Fibroblast of skin of left biceps (primary cell): ENCODE measurements around the gene IL15RA.
"Not testable (repeated sequence)": the region's sequence is repeated elsewhere in the genome, so short reads cannot be mapped to it uniquely, and the experiment has no call there.

ENCODE experiments used
- DNase-seq, 2 experiments: peaks; one replicate each; pipeline ENCODE4 v3.0.0-alpha.2; 2013; ENCODE audit warnings: low read depth in 2 of 2

The IL15RA gene

DNA sequence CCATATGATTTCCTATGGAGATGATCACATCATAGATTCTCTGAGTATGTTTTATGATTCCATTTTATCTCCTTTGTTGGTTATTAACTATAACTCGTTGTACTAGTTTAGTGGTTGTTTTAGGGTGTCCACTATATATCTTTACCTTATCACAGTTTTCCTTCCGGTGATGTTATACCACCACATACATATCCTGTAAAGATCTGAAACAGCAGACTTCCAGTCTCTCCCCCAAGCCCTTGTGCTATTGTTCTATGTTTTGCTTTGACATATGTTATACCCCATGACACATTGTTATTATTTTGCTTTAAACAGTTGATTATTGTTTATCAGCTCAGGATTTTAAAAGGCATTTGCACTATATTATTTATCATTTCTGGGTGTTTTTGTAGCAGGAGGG lies 7.3 kb downstream of the IL15RA start:
- no peak for DNase-seq

DNA sequence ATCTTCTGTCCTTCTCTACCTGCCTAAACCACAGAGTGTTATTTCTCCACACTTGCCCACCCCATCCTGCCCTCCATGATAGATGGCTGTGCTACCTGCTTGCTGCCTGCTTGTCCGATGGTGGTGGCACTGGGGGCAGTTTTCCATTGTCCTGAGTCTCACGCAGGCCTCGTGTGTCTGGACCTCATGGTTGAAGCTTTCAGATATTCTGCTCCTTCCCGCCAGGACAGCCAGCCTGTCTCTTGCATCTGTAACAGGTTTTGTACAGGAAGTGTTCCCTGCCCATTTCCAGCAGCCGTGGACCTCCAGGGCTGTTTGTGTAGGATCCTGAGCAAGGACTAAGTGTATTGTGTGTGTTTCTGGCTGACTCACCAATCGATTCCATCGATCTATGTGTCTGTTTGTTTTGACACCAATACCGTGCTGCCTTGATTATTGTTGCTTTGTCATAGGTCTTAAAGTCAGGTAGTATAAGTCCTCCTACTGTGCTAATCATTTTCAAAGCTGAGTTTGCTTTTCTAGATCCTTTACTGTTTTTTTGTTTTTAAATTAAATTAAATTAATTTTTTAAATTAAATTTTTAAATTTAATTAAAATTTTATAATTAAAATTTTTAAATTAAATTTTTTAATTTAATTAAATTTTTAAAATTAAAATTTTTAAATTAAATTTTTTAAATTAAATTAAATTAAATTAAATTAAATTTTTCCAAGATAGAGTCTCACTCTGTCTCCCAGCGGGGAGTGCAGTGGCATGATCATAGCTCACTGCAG lies 8.5 kb downstream of the IL15RA start:
- DNase-seq, result no peak

DNA sequence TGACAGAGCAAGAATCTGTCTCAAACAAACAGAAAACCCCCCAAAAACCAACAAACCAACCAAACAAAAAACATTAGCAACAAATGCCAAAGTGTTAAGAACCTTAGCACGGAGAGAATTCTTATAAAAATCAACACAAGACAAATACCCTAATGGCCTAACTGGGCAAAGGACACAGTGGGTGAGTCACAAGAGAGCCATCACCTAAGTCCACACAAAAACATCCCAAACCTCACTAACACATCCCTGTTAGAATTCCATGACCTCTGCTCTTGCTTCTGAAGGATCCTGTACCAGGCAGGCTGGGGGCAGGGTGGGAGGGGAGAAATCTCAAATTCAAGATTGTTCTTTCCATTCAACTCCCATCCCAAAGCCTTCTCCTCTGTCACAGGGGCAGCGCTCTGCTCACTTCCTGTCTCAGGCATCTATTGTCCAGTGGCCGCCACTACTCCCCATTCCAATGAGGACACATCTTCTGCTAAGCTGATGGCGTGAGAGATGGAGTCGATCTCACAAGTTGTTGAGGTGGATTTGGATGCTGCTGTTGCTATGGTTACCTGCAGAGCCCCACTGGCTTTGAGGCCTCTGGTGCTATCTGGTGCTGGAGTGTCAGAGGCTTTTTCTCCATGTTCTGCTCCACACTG lies 9.2 kb downstream of the IL15RA start:
- no peak for DNase-seq

DNA sequence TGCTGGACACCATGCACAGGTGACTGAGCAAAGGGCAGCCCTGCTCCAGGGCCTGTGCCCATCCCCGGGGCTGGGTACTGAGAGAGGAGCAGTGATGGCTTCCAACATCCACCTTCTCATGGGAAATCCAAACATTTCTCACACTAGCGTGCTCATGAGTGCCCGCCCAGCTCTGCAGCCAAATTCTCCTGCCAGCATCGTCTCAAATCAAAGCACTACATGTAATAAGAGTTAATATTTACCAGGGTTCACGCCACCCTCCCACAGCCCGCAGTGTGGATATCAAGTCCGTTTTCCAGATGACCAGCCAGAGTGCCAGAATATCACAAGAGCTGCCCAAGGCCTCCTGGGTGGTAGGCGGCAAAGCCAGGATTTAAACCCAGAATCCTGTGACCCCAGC lies 12.1 kb downstream of the IL15RA start:
- DNase-seq, result no peak

DNA sequence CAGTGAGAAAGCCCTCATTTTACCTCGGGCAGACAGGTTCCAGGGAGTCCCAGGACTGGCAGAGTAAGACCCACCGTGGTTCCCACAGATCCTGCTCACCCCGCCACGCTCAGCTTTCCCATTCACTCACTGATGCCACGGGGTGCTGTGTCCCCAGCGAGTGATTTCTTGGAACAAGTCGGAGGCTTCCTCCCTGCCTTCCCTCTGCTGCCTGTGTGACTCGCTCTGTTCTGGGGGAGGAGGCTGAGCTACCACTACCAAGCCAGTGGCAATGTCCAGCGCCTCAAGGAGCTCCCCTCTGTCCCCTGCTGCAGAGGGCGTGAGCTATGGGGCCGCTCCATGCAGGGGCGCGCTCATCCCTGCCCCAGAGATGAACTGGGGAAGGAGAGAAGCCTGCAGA lies 12.6 kb downstream of the IL15RA start:
- no peak for DNase-seq

DNA sequence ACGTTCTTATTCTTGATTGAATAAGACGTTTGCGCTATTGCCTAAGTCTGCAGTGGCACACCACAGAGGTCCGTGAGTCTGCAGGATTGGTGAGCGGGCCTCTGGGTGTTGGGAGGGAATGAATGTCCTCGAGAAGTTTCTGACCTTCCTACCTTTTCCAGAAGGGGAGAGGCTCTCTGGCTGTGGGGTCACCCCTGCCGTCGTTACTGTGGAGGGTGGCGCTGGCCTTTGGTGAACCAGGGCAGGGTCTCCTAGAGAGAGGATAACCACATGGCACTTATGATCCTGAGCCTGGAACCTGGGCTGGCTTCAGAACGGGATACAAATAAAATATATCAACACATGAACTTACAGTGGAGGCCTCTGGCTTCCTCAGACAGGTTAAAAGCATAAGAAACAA lies 13.8 kb downstream of the IL15RA start:
- DNase-seq, result no peak

DNA sequence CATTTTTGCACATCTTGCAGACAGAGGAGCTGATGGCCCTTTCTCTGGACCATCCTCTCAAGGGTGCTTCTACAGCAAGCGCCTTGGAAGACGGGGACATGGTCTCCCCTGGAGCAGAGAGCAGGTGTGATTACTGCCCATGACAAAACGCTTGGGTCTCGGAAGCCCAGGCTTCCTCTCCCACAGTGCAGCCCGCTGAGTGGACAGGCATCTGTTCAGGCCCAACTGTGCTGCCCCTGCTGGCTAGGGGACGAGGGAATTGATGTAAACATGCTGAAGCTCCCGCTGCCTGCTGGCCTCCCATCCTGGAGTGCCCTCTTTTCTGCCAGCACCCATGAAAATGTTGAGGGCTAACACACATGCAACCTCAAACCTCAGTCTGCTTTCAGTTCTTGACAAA lies 14.3 kb downstream of the IL15RA start:
- DNase-seq, result no peak

DNA sequence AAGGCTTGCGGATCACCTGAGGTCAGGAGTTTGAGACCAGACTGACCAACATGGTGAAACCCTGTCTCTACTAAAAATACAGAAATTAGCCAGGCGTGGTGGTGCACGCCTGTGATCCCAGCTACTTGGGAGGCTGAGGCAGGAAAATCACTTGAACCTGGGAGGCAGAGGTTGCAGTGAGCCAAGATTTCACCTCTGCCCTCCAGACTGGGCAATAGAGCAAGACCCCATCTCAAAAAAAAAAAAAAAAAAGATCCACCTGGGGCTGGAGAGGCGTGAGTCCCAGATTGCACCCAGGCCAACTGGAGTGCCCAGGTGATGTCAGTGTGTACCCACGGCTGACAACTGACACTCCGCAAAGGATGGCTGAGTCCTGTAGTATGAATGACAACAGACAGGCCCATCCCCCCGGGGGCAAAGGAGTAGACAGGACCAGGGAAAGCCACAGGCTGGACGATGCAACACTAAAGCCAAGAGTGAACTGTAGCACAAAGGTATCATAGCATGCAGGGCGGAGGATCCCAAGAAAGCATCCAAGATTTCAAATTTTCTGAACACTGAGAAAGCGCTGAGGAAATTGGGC lies 14.9 kb downstream of the IL15RA start:
- DNase-seq, result not testable (repeated sequence)

DNA sequence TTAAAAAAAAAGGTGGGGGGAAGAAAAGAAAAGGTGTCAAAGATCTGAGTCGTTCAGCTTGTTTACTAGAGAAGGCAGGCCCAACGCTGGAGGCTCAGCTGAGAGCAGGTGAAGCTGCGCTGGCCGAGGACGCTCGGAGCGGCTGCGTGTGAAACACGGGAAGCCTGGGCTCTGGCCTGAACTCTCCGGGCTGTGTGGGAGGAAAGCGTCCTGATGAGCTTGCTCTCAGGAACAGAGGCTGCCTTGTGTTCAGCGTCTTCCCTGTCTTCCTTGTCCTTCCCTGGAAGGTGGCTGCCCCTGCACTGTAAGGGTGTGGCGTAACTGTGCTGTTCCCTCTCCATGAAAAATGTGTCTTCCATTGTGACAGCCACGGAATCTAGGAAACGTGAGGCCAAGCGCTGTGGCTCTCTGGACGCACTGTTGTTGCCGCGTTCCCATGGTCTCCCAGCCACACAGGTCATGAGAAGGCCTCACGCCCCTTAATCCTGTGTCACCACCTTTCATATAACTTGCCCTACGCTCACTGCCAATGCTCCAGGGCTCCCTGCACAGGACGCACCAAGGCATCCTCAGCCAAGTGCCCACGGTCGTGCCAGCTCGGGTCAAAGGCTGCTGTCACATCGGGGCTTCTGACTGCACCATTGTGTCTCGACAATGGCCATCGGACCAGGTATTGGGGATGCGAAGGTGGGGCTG lies 15.8 kb downstream of the IL15RA start:
- no peak for DNase-seq

DNA sequence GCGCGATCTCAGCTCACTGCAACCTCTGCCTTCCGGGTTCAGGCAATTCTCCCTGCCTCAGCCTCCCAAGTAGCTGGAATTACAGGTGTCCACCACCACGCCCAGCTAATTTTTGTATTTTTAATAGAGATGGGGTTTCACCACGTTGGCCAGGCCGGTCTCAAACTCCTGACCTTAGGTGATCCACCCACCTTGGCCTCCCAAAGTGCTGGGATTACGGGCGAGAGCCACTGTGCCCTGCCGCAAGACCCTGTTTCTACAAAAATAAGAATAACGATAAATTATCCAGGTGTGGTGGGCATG lies 16.4 kb downstream of the IL15RA start:
- not testable (repeated sequence) for DNase-seq

DNA sequence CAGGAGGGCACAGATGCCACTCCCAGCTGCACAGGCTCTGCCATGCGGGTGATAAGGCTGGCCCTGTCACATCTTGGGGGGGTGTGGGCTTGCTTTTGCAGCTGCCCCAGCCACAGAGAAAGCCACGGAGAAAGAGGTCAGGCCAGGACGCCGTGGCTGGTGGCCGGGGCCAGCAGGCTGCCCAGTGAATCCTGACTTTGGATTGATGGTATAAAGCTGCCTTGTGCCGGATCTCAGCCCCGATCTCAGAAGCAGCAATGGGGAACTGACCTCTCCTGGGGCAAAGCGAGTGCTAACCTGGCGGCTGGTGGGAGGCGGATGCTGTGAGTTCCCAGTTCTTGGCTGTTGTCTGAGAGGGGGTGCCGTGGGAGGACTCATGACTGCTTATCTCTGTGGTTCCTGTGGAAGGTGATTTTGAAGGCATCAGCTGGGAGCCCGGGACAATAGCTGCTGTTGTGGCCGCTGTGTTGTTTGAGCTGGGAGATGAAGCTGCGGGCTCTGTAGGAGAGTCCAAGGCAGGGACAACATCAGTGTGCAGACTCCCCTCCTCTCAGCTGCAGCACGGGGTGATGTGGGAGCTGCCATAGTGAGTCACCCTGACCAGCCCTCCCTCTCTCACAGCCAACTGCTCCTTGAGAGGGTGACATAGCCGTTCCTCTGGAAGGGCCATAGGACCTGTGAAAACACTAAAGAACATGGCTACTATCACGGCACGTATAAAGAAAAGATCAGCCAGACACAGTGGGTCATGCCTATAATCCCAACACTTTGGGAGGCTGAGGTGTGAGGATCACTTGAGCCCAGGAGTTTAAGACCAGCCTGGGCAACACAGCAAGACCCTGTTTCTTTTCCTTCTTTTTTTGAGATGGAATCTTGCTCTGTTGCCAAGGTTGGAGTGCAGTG lies 17.0 kb downstream of the IL15RA start:
- DNase-seq, result no peak

DNA sequence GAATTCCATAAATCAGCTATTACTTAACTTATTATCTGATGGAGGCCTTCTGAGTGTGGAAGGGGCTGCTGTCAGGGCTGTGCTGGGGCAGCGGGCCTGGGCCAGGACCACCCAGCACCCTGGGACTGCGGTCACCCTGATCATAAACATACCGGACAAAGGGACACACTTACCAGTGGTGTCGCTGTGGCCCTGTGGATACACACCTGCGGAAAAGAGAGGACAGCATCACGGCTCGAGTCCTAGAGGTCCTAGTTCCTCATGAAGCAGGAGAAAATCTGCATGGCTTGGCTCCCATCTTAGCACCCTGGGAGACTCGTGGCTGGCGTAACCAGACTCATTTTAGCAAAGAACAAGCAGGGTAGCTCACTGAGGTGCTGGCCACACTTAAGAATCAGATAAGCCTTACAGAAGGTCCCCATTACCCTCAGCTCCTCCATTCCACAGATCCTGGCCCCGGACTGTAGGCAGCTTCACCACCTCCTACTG lies 17.7 kb downstream of the IL15RA start:
- DNase-seq, result no peak

DNA sequence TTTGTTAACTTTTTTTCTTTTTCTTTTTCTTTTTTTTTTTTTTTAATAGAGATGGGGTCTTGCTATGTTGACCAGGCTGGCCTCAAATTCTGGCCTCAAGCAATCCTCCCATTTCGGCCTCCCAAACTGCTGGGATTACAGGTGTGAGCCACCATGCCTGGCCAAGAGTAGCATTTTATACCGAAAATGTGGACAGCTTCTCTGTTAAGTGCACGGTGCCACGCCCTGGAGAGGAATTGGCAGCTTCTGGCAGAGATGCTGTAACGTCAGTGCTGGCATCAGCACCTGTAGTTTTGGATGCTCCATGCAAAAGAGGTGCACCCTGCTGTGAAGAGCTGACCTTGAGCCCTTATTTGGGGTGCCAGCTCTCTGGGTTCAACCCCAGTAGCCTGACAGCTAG lies 18.2 kb downstream of the IL15RA start:
- DNase-seq, result no peak

DNA sequence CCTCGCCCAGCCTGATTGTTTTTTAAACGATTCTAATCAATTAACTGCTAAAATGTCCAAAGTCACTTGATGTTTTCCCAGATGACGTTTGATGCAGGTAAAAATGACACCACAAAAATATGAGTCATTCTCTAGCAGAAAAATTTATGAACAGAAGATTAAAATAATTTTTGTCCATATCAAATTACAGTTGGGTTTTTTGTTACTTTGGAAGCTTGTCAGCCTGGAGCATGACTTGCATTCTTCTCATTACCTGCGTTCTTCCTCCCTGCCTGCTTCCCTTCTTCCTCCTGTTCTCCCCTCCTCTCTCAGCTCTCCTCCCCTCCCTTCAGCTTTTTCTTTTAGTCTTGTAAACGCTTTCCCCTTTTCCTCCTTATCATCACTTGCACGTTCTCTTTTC lies 18.7 kb downstream of the IL15RA start:
- no peak for DNase-seq

DNA sequence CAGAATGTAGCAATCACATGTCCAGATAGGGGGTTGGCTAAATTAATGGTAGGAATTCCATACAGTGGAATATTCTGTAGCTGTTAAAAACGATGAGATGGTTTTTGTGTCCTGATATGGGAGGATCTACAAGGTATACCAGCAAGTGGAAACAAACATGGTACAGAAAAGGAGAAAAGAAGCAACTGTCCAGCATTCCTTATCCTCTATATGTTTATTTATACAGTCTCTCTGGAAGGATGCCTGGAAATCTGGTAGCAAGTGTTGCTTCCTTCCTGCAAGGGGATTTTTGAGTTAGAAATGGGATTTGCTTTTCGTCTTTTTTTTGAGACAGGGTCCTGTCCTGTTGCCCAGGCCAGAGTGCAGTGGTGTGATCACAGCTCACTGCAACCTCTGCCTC lies 19.3 kb downstream of the IL15RA start:
- DNase-seq, result peak; percentile 23 to 33

DNA sequence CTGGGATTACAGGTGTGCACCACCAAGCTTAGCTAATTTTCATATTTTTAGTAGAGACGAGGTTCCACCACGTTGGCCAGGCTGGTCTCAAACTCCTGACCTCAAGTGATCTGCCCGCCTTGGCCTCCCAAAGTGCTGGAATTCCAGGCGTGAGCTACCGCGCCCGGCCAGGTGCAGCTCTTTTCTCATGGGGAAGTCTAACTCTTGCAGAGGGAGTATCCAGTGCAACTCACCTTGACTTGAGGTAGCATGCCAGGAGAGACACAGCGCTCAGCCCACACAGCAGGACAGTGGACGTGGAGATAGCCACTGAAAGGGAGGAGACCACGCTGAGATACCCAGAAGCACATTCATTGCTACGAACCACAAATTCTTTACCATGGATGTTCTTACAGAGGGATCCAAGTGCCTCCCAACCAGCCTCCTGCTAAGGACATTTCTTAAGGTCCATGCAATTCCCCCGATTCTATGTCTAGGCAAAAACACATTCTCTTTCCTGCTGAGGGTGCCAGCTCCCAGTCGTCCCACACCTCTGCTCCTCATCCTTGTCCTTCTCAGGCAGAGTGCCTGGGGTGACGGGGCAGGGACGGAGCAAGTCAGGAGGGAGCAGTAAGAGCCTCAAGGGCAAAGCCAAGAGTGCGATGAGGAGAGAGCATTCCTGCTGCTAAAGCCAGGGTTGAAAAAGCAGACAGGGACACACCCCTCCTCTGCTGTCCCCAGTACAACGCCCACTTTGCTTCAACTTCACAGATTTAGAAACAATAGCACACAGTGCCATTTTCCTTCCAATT lies 21.0 kb downstream of the IL15RA start:
- DNase-seq, result no peak

DNA sequence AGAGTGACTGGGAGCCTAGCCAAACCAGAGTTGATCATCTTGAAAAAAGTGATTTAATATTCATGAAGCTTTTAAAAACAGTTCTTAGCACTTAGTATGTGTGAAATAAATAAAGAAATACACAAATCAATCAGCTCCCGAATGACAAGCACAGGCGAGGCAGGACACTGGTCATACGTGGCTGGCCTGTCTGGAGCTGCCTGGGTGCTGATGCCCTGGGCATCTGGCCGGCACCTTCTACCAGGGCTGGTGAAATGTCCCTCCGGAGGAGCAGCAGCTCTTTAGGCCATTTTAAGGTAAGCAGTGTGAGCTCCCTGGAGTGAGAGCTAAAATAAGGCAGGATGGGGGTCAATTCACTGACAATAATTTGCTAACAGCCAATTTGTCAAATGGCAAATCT lies 23.7 kb downstream of the IL15RA start:
- DNase-seq, result no peak

DNA sequence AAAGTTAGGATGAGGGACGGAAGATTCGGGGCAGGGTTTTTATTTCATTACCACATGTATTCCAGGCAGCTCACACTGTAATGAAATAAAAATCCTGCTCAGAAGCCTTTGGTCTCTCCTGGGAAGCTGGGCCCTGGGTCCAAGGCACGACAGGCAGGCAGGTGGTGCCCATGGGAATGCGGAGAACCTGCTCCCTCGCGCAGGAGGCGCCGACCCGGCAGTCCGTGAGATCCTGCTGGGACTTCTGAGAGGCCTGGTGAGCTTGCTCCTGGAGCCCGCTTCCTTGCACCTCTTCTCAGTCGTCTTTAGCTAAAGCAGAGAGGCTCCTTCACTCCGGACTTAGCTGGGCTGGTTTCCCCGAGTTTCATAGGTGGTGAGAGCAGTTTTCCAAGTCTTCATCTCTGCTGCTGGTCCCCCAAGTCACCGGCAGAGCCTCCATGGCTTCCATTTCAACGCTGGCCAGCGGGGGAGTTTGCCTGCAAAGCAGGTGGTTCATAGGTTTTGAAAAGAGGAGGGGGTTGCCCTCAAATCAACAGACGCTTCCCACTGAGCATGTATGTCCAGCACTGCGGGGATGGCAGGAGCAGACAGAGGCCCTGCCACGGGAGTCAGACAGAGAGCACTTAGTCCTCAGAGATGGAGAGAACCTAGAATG lies 24.5 kb downstream of the IL15RA start:
- DNase-seq, result no peak

DNA sequence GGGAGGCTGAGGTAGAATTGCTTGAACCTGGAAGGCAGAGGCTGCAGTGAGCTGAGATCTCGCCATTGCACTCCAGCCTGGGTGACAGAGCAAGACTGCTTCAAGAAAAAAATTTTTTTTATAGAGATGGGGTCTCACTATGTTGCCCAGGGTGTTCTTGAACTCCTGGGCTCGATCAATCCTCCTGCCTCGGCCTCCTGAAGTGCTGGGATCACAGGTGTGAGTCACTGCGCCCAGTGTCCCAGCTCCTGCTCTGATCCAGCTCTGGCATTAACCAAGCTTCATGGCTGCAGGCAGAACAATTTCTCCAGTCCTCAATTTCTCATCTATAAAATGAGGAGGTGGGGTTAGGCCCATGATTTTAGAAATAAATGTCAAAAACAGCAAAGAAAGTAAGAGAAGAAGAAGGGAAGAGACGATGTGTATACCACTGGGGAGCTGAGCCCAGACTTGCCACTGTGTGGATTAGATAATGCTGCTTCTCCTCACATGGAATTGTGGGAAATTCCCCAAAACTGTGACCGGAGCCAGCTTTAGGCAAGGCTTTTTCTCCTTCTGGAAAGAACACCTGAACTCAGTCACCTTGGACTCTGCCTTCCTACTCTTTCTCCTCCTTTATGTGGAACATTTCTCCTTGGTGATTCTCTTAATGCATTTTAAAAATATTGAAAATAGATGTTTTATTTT lies 25.5 kb downstream of the IL15RA start:
- no peak for DNase-seq
